ENCODE results near the gene SUMF2. TPM values are rescaled to one million over a fixed set of nuclear protein-coding genes. Genes with fewer than 3 reads are reported as not detected.
"Not testable (repeated sequence)": the region's sequence is repeated elsewhere in the genome, so short reads cannot be mapped to it uniquely, and the experiment has no call there.

The SUMF2 gene
- total and polyA plus RNA-seq, 8 donors, result 40.8 to 339 (median 103) TPM

GRCh38 chr7:56077681-56078080, 13.6 kb downstream of the SUMF2 start:
- TF ChIP-seq CTCF (IDR thresholded peaks at IDR 0.05), result no peak
- TF ChIP-seq EP300 (IDR thresholded peaks at IDR 0.05), result no peak
- no peak for TF ChIP-seq POLR2A (IDR thresholded peaks at IDR 0.05)
- TF ChIP-seq POLR2AphosphoS5 (IDR thresholded peaks at IDR 0.05), result no peak
- H3K4me1 ChIP-seq, result peaks cover 20 to 33% (median 27%) of the 10 kb centered on the region in 4 donors
- H3K27me3 ChIP-seq, result no peaks in the 10 kb centered on the region
- H3K36me3 ChIP-seq, result peaks cover 28 to 67% (median 48%) of the 10 kb centered on the region in 4 donors
- H3K27ac ChIP-seq, result no peak overlapping the region
- WGBS, 5 donors, result 83 to 96% (median 94%) methylated on average over 3 of the region's 3 CpGs
- no peak overlapping the region for H3K4me3 ChIP-seq
- no peak for DNase-seq
- intact Hi-C loops (cut with DNase I; ENCODE audit: low total_unique reads), result no loop called here
- H3K9me3 ChIP-seq, result no peaks in the 10 kb centered on the region

- Histone ChIP-seq H3K27me3 (no peaks in the 10 kb centered on the region), H3K36me3 (peaks cover 28 to 62% (median 44%) of the 10 kb centered on the region in 4 donors), H3K4me1 (peaks cover 21 to 37% (median 29%) of the 10 kb centered on the region in 4 donors), H3K9me3 (no peaks in the 10 kb centered on the region), H3K4me3 (no peak overlapping the region), H3K27ac (peak overlapping the region in 2 of 5 donors; percentile 55 to 75)
- no peak for DNase-seq
- intact Hi-C loops (cut with DNase I; ENCODE audit: low total_unique reads), result no loop called here
- 92 to 99% (median 94%) methylated on average over 11 to 16 of the region's 16 CpGs for WGBS, 5 donors
- TF ChIP-seq CTCF (IDR thresholded peaks at IDR 0.05), result no peak
- no peak for TF ChIP-seq EP300 (IDR thresholded peaks at IDR 0.05)
- no peak for TF ChIP-seq POLR2A (IDR thresholded peaks at IDR 0.05)
- no peak for TF ChIP-seq POLR2AphosphoS5 (IDR thresholded peaks at IDR 0.05)
These were observed 14.1 kb downstream of the SUMF2 start for GRCh38 chr7:56078196-56078595.

- TF ChIP-seq CTCF (IDR thresholded peaks at IDR 0.05) (peak in 5 of 7 experiments; percentile 57 to 71 (median 64)), POLR2AphosphoS5 (IDR thresholded peaks at IDR 0.05) (peak in 2 of 3 donors; percentile 49 to 57), POLR2A (IDR thresholded peaks at IDR 0.05) (no peak)
- intact Hi-C loops (cut with DNase I; ENCODE audit: low total_unique reads), result no loop called here
- WGBS, 5 donors, result 26 to 47% (median 30%) methylated on average over 11 to 12 of the region's 12 CpGs
- Histone ChIP-seq H3K9me3 (no peaks in the 10 kb centered on the region), H3K27ac (peak overlapping the region; percentile 5 to 79 (median 74)), H3K4me1 (peaks cover 18 to 34% (median 28%) of the 10 kb centered on the region in 4 donors), H3K4me3 (no peak overlapping the region), H3K36me3 (peaks cover 28 to 56% (median 41%) of the 10 kb centered on the region in 4 donors), H3K27me3 (no peaks in the 10 kb centered on the region)
- peak; percentile 77 to 78 for DNase-seq
These were observed 15.5 kb downstream of the SUMF2 start for GRCh38 chr7:56079450-56080185.

- H3K4me3 ChIP-seq; H3K27me3 ChIP-seq; DNase-seq; H3K9me3 ChIP-seq; intact Hi-C loops (cut with DNase I; ENCODE audit: low total_unique reads): not testable (repeated sequence)
- Histone ChIP-seq H3K27ac (peak overlapping the region in 3 of 5 donors; percentile 74 to 79 (median 75)), H3K4me1 (peaks cover 16 to 31% (median 25%) of the 10 kb centered on the region in 4 donors), H3K36me3 (peaks cover 28 to 68% (median 48%) of the 10 kb centered on the region in 4 donors)
- WGBS, 5 donors, result 93 to 97% (median 94%) methylated on average over 22 to 28 of the region's 28 CpGs
These were observed 16.8 kb downstream of the SUMF2 start for GRCh38 chr7:56080726-56081435.
